Hepatocyte (in vitro differentiated cells): ENCODE results near the gene SPINDOC. TPM values are rescaled to one million over a fixed set of nuclear protein-coding genes. Genes with fewer than 3 reads are reported as not detected.
A peak's percentile ranks its signal among the peaks of the same experiment; 100 is the strongest.

Source experiments
- DNase-seq: peaks from one replicate; pipeline ENCODE4 v3.0.0-alpha.2; 2016; ENCODE audit warnings: low spot score
- H2AFZ ChIP-seq: fragments of 200-600 bp; sonication (generic); 2 replicates; pipeline ENCODE4 v1.6.0; 2016; ENCODE audit warnings: antibody characterized with exemption, mild to moderate bottlenecking
- H3K27ac ChIP-seq: fragments of 200-600 bp; sonication (generic); 2 replicates; pipeline ENCODE4 v1.5.1; 2016; ENCODE audit warnings: mild to moderate bottlenecking
- H3K27me3 ChIP-seq: fragments of 200-600 bp; sonication (generic); 2 replicates; pipeline ENCODE4 v1.6.1; 2016
- H3K36me3 ChIP-seq: fragments of 200-600 bp; sonication (generic); replicated peaks from 2 replicates; pipeline ENCODE4 v1.5.1; 2016; ENCODE audit warnings: low read depth; ENCODE audit not compliant: insufficient read depth
- H3K4me1 ChIP-seq: fragments of 200-600 bp; sonication (generic); 2 replicates; pipeline ENCODE4 v1.5.1; 2016; ENCODE audit warnings: mild to moderate bottlenecking, moderate library complexity; ENCODE audit not compliant: insufficient read depth
- H3K4me2 ChIP-seq: fragments of 200-600 bp; sonication (generic); 2 replicates; pipeline ENCODE4 v1.6.0; 2016
- H3K4me3 ChIP-seq: fragments of 200-600 bp; sonication (generic); 2 replicates; pipeline ENCODE4 v1.5.1; 2016; ENCODE audit warnings: mild to moderate bottlenecking
- H3K79me2 ChIP-seq: fragments of 200-600 bp; sonication (generic); 2 replicates; pipeline ENCODE4 v1.6.0; 2017; ENCODE audit warnings: mild to moderate bottlenecking
- H3K9me2 ChIP-seq: fragments of 200-600 bp; sonication (generic); replicated peaks from 2 replicates; pipeline ENCODE4 v1.6.0; 2017; ENCODE audit warnings: mild to moderate bottlenecking; ENCODE audit not compliant: insufficient read depth
- H3K9me3 ChIP-seq: fragments of 200-600 bp; sonication (generic); 2 replicates; pipeline ENCODE4 v1.5.1; 2016; ENCODE audit warnings: low read depth, mild to moderate bottlenecking
- H4K20me1 ChIP-seq: fragments of 200-600 bp; sonication (generic); 2 replicates; pipeline ENCODE4 v1.6.0; 2016; ENCODE audit warnings: mild to moderate bottlenecking; ENCODE audit not compliant: insufficient read depth, poor library complexity, severe bottlenecking
- EZH2 ChIP-seq: fragments of 200-600 bp; sonication (generic); IDR thresholded peaks from 2 replicates; pipeline ENCODE4 v1.6.1; 2016; ENCODE audit warnings: antibody characterized with exemption, mild to moderate bottlenecking, borderline replicate concordance
- EZH2phosphoT487 ChIP-seq: fragments of 200-600 bp; sonication (generic); IDR thresholded peaks from one replicate; pipeline ENCODE4 v1.6.1; 2018; ENCODE audit warnings: antibody characterized with exemption, mild to moderate bottlenecking, low read depth, moderate library complexity; ENCODE audit not compliant: unreplicated experiment, severe bottlenecking
- WGBS: methylation state at CpG from one replicate; pipeline ENCODE4 v1.1.6; 2016; ENCODE audit warnings: low lambda C conversion rate; ENCODE audit errors: missing lambda C conversion rate; 5-methylcytosine and 5-hydroxymethylcytosine counted together
- polyA plus RNA-seq: library from polyadenylated mRNA; unstranded; fragments of >200 nt; fragmentation: Nextera tagmentation; extraction: Ambion mirVana; gene quantifications from 2 replicates; pipeline ENCODE4 v1.2.1, GENCODE V29; 2016
- total RNA-seq: library from RNA; depleted of rRNA; stranded (reverse); fragments of >200 nt; gene quantifications from 2 replicates; pipeline ENCODE4 v1.2.3, GENCODE V29; 2014
- TF ChIP-seq, protein P1 (sequence below): fragments of 200-600 bp; sonication (generic); IDR thresholded peaks from 2 replicates; pipeline ENCODE4 v1.5.1; 2016; ENCODE audit warnings: antibody characterized with exemption, mild to moderate bottlenecking; ENCODE audit not compliant: poor library complexity

SPINDOC gene
- total and polyA plus RNA-seq, 2 experiments from 2014 or later, result 9.9 to 24.0 TPM

DNA sequence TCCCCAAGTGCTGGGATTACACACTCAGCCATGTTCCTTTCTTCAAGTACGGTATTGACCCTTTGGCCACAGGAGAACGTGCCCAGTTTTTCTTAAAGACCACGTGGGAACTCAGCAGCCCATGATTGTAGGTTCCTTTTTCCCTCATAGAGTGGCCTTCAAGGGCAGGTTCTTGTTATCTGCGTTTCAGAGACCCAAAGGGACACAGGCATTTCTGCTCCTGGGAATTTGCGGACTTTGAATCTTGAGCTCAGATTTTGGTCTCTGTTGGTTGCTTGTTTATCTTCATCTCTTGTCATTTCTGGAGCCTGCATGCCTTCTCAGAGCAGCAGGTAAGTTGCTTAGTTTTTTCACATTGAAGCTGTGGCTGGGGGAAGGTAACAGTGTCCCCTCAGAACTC, 37.7 kb downstream of the SPINDOC start:
- H3K79me2 ChIP-seq, result peaks cover 100% of the 10 kb centered on the region
- H3K4me1 ChIP-seq, result peaks cover 40% of the 10 kb centered on the region
- WGBS, result 83% methylated on average over 5 of the region's 5 CpGs
- H3K27ac ChIP-seq, result peak overlapping the region; percentile 63
- no peaks in the 10 kb centered on the region for H3K36me3 ChIP-seq
- peak overlapping the region; percentile 44 for H3K4me2 ChIP-seq
- TF ChIP-seq EZH2phosphoT487, result no peak
- TF ChIP-seq EZH2, result no peak
- TF ChIP-seq, protein P1, sequence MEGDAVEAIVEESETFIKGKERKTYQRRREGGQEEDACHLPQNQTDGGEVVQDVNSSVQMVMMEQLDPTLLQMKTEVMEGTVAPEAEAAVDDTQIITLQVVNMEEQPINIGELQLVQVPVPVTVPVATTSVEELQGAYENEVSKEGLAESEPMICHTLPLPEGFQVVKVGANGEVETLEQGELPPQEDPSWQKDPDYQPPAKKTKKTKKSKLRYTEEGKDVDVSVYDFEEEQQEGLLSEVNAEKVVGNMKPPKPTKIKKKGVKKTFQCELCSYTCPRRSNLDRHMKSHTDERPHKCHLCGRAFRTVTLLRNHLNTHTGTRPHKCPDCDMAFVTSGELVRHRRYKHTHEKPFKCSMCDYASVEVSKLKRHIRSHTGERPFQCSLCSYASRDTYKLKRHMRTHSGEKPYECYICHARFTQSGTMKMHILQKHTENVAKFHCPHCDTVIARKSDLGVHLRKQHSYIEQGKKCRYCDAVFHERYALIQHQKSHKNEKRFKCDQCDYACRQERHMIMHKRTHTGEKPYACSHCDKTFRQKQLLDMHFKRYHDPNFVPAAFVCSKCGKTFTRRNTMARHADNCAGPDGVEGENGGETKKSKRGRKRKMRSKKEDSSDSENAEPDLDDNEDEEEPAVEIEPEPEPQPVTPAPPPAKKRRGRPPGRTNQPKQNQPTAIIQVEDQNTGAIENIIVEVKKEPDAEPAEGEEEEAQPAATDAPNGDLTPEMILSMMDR, result no peak
- no peaks in the 10 kb centered on the region for H3K9me3 ChIP-seq
- no peak overlapping the region for H3K4me3 ChIP-seq
- H2AFZ ChIP-seq, result no peak overlapping the region
- no peak for DNase-seq
- H3K9me2 ChIP-seq, result no peaks in the 10 kb centered on the region
- peaks cover 35% of the 10 kb centered on the region for H4K20me1 ChIP-seq
- H3K27me3 ChIP-seq, result no peaks in the 10 kb centered on the region

DNA sequence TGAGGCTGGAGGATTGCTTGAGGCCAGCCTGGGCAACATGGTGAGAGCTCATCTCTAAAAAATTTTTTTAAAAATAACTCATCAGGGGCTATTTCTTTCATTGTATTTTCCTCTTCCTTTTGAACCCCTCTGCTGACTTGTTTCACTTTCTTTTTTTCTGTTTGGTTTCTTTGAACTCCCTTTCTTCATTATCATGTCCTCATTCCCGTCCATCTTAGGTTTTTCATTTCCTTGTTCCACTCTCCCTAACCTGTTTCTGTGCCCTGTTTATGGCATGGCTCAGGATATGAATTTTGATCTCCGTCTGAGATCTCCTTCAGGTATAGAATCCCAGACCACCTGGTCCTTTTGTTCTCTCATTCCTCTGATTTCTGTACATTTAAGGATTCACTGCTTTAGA, 38.1 kb downstream of the SPINDOC start:
- no peak overlapping the region for H3K4me3 ChIP-seq
- peak overlapping the region; percentile 63 for H3K27ac ChIP-seq
- no peaks in the 10 kb centered on the region for H3K9me2 ChIP-seq
- H3K27me3 ChIP-seq, result no peaks in the 10 kb centered on the region
- DNase-seq, result no peak
- H3K36me3 ChIP-seq, result no peaks in the 10 kb centered on the region
- peaks cover 43% of the 10 kb centered on the region for H3K4me1 ChIP-seq
- H2AFZ ChIP-seq, result no peak overlapping the region
- 64% methylated on average over 2 of the region's 2 CpGs for WGBS
- H3K4me2 ChIP-seq, result peak overlapping the region; percentile 44
- TF ChIP-seq, protein P1, result no peak
- TF ChIP-seq EZH2 (no peak), EZH2phosphoT487 (no peak)
- H4K20me1 ChIP-seq, result peaks cover 31% of the 10 kb centered on the region
- peaks cover 97% of the 10 kb centered on the region for H3K79me2 ChIP-seq
- H3K9me3 ChIP-seq, result no peaks in the 10 kb centered on the region

DNA sequence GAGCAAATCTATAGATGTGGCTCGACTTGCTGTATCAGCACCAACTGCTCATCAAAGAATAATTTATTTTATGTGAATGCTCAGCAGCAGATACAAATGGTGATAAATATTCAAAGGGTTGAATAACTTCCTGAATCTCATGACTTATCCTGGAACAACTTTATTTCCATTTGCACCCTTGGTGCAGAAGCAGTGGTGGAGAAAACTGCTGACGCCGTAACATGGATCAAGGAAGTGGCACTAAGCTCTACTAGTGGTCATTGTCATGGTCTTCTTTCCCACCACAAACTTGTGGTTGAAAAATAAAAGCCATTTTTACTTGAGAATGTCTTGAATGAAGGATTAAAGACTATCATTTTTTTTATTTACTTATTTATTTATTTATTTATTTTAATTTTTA, 40.2 kb downstream of the SPINDOC start:
- H3K4me1 ChIP-seq, result peaks cover 30% of the 10 kb centered on the region
- no peaks in the 10 kb centered on the region for H3K36me3 ChIP-seq
- no peak overlapping the region for H2AFZ ChIP-seq
- no peak overlapping the region for H3K4me2 ChIP-seq
- peaks cover 17% of the 10 kb centered on the region for H4K20me1 ChIP-seq
- WGBS, result 100% methylated on average over 3 of the region's 3 CpGs
- DNase-seq, result no peak
- H3K79me2 ChIP-seq, result peaks cover 97% of the 10 kb centered on the region
- no peak overlapping the region for H3K27ac ChIP-seq
- H3K9me2 ChIP-seq, result no peaks in the 10 kb centered on the region
- no peak overlapping the region for H3K4me3 ChIP-seq
- H3K27me3 ChIP-seq, result no peaks in the 10 kb centered on the region
- no peaks in the 10 kb centered on the region for H3K9me3 ChIP-seq
- TF ChIP-seq, protein P1, result no peak
- TF ChIP-seq EZH2phosphoT487 (no peak), EZH2 (no peak)

DNA sequence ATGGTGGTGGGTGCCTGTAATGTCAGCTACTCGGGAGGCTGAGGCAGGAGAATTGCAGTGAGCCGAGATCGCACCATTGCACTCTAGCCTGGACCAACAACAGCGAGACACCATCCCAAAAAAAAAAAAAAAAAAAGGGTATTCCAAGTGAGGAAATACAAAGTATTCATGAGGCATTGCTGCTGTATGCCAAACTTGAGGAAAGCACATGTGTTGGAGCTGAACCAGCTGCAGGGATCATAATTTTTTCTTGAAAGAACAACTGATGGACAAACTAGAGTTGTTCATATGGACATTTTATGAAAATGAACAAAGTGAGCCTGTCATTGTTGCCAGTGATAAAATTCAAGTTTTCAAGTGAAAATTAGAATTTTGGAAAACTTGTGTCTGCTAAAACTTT, 41.4 kb downstream of the SPINDOC start:
- H3K4me2 ChIP-seq, result no peak overlapping the region
- no peaks in the 10 kb centered on the region for H3K9me3 ChIP-seq
- H3K79me2 ChIP-seq, result peaks cover 92% of the 10 kb centered on the region
- H3K36me3 ChIP-seq, result no peaks in the 10 kb centered on the region
- 100% methylated on average over 3 of the region's 4 CpGs for WGBS
- no peak overlapping the region for H3K4me3 ChIP-seq
- H3K27ac ChIP-seq, result no peak overlapping the region
- H2AFZ ChIP-seq, result no peak overlapping the region
- H3K4me1 ChIP-seq, result peaks cover 36% of the 10 kb centered on the region
- no peaks in the 10 kb centered on the region for H3K9me2 ChIP-seq
- TF ChIP-seq EZH2phosphoT487, result no peak
- TF ChIP-seq, protein P1, result no peak
- no peak for TF ChIP-seq EZH2
- peaks cover 15% of the 10 kb centered on the region for H4K20me1 ChIP-seq
- H3K27me3 ChIP-seq, result no peaks in the 10 kb centered on the region
- no peak for DNase-seq
